Stimulated activated CD8-positive, alpha-beta memory T cell treated with anti-CD3 and anti-CD28 coated beads, Interleukin-4, amount 100 ng/mL, for 24 hours (primary cell): ENCODE results near the gene RENBP.

ENCODE experiments used
- DNase-seq: peaks from one replicate; pipeline ENCODE4 v3.0.0-alpha.2; 2020; ENCODE audit warnings: low read depth

Gene RENBP

DNA sequence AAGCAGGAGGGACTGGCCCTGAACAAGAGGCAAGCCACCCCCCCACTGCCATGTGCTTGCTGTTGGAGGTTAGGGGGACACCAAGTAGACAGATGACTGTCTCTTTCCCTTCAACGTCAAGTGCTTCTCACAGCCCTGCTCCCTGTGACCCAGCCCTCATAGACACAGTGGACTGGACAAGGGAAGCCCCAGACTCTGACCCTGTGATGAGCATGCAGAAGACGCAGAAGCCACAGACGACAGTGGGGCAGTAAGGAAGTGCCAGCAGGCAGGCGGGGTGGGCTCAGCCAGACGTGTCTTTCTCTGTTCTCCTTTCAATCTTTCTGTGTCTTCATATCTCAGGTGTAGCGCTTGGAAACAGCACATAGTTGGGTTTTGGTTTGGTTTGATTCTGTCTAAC lies 56.1 kb downstream of the RENBP start:
- DNase-seq: no peak

DNA sequence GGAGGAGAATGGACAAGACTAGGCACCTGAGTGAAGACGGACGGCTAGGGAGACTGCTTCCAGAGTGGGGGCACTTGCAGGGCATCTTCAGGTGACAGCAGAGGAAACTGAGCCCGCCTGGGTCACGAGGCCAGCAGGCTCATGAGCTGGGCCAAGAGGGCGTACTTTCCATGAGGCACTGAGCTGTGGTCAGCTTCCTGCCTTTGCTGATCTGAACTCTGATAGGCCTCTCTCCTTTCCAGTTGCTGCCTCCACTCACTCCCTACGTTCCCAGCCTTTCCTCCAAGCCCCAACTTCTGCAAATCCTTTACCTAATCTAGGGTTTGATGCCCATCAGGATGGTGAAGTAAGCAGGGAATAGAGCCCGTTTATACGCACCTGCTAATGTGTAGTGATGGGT lies 57.1 kb downstream of the RENBP start:
- no peak for DNase-seq

GRCh38 chrX:153886915-153887314 lies 57.5 kb downstream of the RENBP start:
- DNase-seq: no peak

GRCh38 chrX:153885968-153886903 lies 58.2 kb downstream of the RENBP start, which contains the start of gene L1CAM:
TSS of gene L1CAM (minus strand) at chrX:153886173. CDS start at chrX:153875836, 10,337 bp downstream.
- no peak for DNase-seq
